ENCODE measurements around the gene GALNT6. TPM values are rescaled to one million over a fixed set of nuclear protein-coding genes. Genes with fewer than 3 reads are reported as not detected.

The GALNT6 gene
- total and polyA plus RNA-seq, 2 donors (not counting 3 experiments of a cell fraction or from before 2014, with no cell fraction given) = 18.7 to 39.2 TPM

- H3K4me1 ChIP-seq (ENCODE audit: control insufficient read depth, extremely low read depth, insufficient read depth, low read length) = no peaks in the 10 kb centered on the region
- TF ChIP-seq CTCF (IDR thresholded peaks at IDR 0.05; ENCODE audit: extremely low read depth in 1 of 2, insufficient read depth in 1 of 2, low read depth in 1 of 2, low read length in 2 of 2) = peak; percentile 66 to 80
- no peak for TF ChIP-seq EZH2 (IDR thresholded peaks at IDR 0.05; ENCODE audit: borderline replicate concordance, low read depth, low read length, severe bottlenecking)
- no peak for TF ChIP-seq POLR2AphosphoS5 (IDR thresholded peaks at IDR 0.05; ENCODE audit: insufficient read depth, low read depth, low read length)
- no peak for TF ChIP-seq MAX (IDR thresholded peaks at IDR 0.05; ENCODE audit: insufficient read depth, insufficient read length)
- TF ChIP-seq GATA2 (IDR thresholded peaks at IDR 0.05; ENCODE audit: insufficient read depth, insufficient read length, low read depth, low read length) = no peak
- TF ChIP-seq POLR2A (IDR thresholded peaks at IDR 0.05; ENCODE audit: low read depth, low read length) = peak; percentile 24
- TF ChIP-seq FOS (IDR thresholded peaks at IDR 0.05; ENCODE audit: borderline replicate concordance, insufficient read depth, low read length) = no peak
- no peak for TF ChIP-seq JUN (IDR thresholded peaks at IDR 0.05; ENCODE audit: borderline replicate concordance, insufficient read depth, insufficient read length, low read depth)
- TF ChIP-seq MYC (IDR thresholded peaks at IDR 0.05; ENCODE audit: low read depth, low read length) = no peak
- H4K20me1 ChIP-seq (replicated peaks; ENCODE audit: control insufficient read depth, extremely low read depth, insufficient read depth, low read length) = no peaks in the 10 kb centered on the region
- H3K9ac ChIP-seq (replicated peaks; ENCODE audit: extremely low read depth, insufficient read depth, low read length) = no peak overlapping the region
- H3K27me3 ChIP-seq (ENCODE audit: control insufficient read depth in 2 of 2, insufficient read depth in 2 of 2, low read length in 2 of 2) = no peaks in the 10 kb centered on the region
- H3K36me3 ChIP-seq (ENCODE audit: control insufficient read depth in 2 of 2, extremely low read depth in 1 of 2, insufficient read depth in 2 of 2, low read length in 2 of 2) = no peaks in the 10 kb centered on the region
- no peaks in the 10 kb centered on the region for H3K9me3 ChIP-seq (replicated peaks; ENCODE audit: control insufficient read depth, insufficient read depth, low read length)
- intact Hi-C loops (cut with micrococcal nuclease) = loop anchor here (1.0 kb wide), 2 partner anchors 527 to 587 kb away; no protein-coding TSS in a partner anchor
- H3K79me2 ChIP-seq (ENCODE audit: control insufficient read depth, insufficient read depth, low read length) = no peaks in the 10 kb centered on the region
- no peak overlapping the region for H2AFZ ChIP-seq (ENCODE audit: low read depth, low read length)
- H3K27ac ChIP-seq (ENCODE audit: insufficient read depth, low read depth, low read length) = no peak overlapping the region
- BruUV-seq (replicated peaks) = TSS peak; percentile 35
- peak; percentile 85 for FAIRE-seq
- H3K9me1 ChIP-seq (replicated peaks; ENCODE audit: control insufficient read depth, extremely low read depth, insufficient read depth, low read length) = no peaks in the 10 kb centered on the region
- dilution Hi-C loops (cut with MboI; ENCODE audit: extremely low pct_ligation_motif_present, low sequenced_read_pairs) = no loop called here
- ChIA-PET POLR2A (no interaction called here), CTCF (interaction anchor here (1.2 to 4.3 kb wide), 11 partner anchors 9 to 587 kb away, joined by 3 to 33 read pairs (median 7); partner anchors contain the start of gene SMAGP)
- peak; percentile 66 for DNase-seq (ENCODE audit: low read depth, low spot score)
- H3K4me2 ChIP-seq (ENCODE audit: insufficient read depth, low read length) = no peak overlapping the region
- no peak overlapping the region for H3K4me3 ChIP-seq (replicated peaks in 1 of 3; ENCODE audit: insufficient read depth in 1 of 3, low read depth in 1 of 3, low read length in 3 of 3)
Observed at GRCh38 chr12:51351913-51352532, 39.2 kb downstream of the GALNT6 start.
